Nucleus accumbens (tissue), 56 donors: ENCODE results near the gene ARID1B.
"Not testable (repeated sequence)": the region's sequence is repeated elsewhere in the genome, so short reads cannot be mapped to it uniquely, and the experiment has no call there.

ENCODE experiments used
- DNase-seq, 56 donors: peaks; one replicate each; lab custom pipeline; 2025; lab: John Stamatoyannopoulos, UW

Gene ARID1B

GRCh38 chr6:156977527-156978291 is 200.5 kb downstream of the ARID1B start:
- DNase-seq: no peak

- DNase-seq: no peak
Measured at GRCh38 chr6:156978948-156979347, 201.8 kb downstream of the ARID1B start.

GRCh38 chr6:156980515-156980914 is 203.3 kb downstream of the ARID1B start:
- no peak for DNase-seq

GRCh38 chr6:156980948-156981347 is 203.8 kb downstream of the ARID1B start:
- no peak for DNase-seq

- no peak for DNase-seq
Measured at GRCh38 chr6:156982168-156982567, 205.0 kb downstream of the ARID1B start.

- not testable (repeated sequence) for DNase-seq
Measured at GRCh38 chr6:156982864-156983263, 205.7 kb downstream of the ARID1B start.

- DNase-seq: no peak
Measured at GRCh38 chr6:156984178-156984738, 207.1 kb downstream of the ARID1B start.

- DNase-seq: no peak
Measured at GRCh38 chr6:156985309-156985708, 208.1 kb downstream of the ARID1B start.

GRCh38 chr6:156988276-156989158 is 211.3 kb downstream of the ARID1B start:
- no peak for DNase-seq

GRCh38 chr6:156989159-156989806 is 212.1 kb downstream of the ARID1B start:
- no peak for DNase-seq

- no peak for DNase-seq
Measured at GRCh38 chr6:156992020-156992804, 215.0 kb downstream of the ARID1B start.

- no peak for DNase-seq
Measured at GRCh38 chr6:156993713-156994112, 216.5 kb downstream of the ARID1B start.

GRCh38 chr6:156994215-156995076 is 217.3 kb downstream of the ARID1B start:
- no peak for DNase-seq

- DNase-seq: no peak
Measured at GRCh38 chr6:156995502-156995901, 218.3 kb downstream of the ARID1B start.

GRCh38 chr6:156996265-156996664 is 219.1 kb downstream of the ARID1B start:
- no peak for DNase-seq

- no peak for DNase-seq
Measured at GRCh38 chr6:156998794-156999330, 221.7 kb downstream of the ARID1B start.

- DNase-seq: no peak
Measured at GRCh38 chr6:156999762-157000161, 222.6 kb downstream of the ARID1B start.

GRCh38 chr6:157001716-157002115 is 224.5 kb downstream of the ARID1B start:
- no peak for DNase-seq

- no peak for DNase-seq
Measured at GRCh38 chr6:157002774-157003173, 225.6 kb downstream of the ARID1B start.
